ENCODE measurements around the gene POMT1.

- TF ChIP-seq CTCF (IDR thresholded peaks at IDR 0.05): no peak
- no peak for TF ChIP-seq POLR2A (IDR thresholded peaks at IDR 0.05)
Measured at GRCh38 chr9:131487001-131487400, 15.7 kb upstream of the POMT1 start.

Measured in body of pancreas (tissue), 4 donors.